Mucosa of rectum (tissue), 2 donors: ENCODE results near the gene TRAF3IP1.

Source experiments
- H3K27ac ChIP-seq, 2 donors: one replicate each; pipeline ENCODE4 v1.7.0; 2013; ENCODE audit warnings: inconsistent platforms in 2 of 2, low read depth in 2 of 2, low read length in 2 of 2
- H3K27me3 ChIP-seq, 2 donors: one replicate each; pipeline ENCODE4 v1.7.0; 2013; ENCODE audit warnings: low read length in 2 of 2; ENCODE audit not compliant: control insufficient read depth in 2 of 2, insufficient read depth in 2 of 2
- H3K36me3 ChIP-seq, 2 donors: one replicate each; pipeline ENCODE4 v1.7.0; 2013; ENCODE audit warnings: low read length in 2 of 2; ENCODE audit not compliant: control insufficient read depth in 2 of 2, insufficient read depth in 2 of 2
- H3K4me1 ChIP-seq, 2 donors: one replicate each; pipeline ENCODE4 v1.7.0; 2013; ENCODE audit warnings: low read length in 2 of 2, mild to moderate bottlenecking in 1 of 2; ENCODE audit not compliant: control insufficient read depth in 2 of 2, insufficient read depth in 2 of 2
- H3K4me3 ChIP-seq, 2 donors: one replicate each; pipeline ENCODE4 v1.7.0; 2013; ENCODE audit warnings: low read length in 2 of 2
- H3K9ac ChIP-seq, 2 donors: one replicate each; pipeline ENCODE4 v1.7.0; 2013; ENCODE audit warnings: low read length in 2 of 2, low read depth in 1 of 2, mild to moderate bottlenecking in 1 of 2
- H3K9me3 ChIP-seq, 2 donors: one replicate each; pipeline ENCODE4 v1.7.0; 2013; ENCODE audit warnings: low read length in 2 of 2; ENCODE audit not compliant: control insufficient read depth in 2 of 2
- donor health status: healthy.
- donor health status: Normal muscosa, but diverticular disease.

TRAF3IP1 gene

DNA sequence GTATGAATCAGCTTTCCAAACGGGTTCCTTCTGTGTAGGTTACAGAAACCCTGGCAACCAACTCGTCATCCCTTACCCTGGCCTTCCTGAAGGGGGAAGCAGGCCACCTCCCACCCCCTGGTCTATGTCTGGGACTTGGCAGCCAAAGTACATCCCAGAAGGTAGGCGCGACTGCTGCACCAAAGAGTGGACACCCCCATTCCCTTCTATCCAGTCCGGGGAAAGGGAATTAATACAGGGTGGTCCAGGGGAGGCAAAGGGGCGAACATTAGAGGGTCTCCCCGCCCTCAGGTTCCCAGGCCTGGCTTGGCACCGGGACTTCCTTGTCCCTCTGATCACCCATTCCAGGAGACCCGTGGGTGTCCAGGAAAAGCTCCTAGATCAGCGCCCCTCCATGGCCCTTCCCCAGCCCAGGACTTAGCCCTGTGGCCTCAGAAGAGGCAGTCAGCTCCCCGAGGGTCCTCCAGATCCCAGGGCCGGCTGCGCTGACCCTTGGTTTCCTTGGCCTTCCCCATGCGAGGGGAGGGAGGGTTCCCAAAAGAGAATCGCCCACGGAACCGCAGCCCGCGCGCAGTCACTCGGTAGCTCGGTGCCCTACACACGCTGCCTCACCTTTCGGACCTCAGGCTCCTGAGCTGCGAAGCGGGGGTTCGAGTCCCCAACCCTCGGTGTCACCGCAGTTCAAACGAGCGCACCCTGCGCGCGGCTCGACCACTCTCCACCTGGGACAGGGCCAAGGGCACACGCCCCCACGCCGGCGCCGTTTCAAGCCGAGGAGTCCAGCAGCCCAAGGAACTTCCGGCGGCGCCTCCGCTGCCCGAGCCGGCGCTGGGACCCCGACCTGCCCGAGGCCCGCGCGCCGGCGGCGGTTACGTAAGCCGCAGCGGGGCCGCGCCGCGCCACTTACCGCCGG lies 32.3 kb upstream of the TRAF3IP1 start, which contains the start of gene PER2:
PER2 (minus strand) TSS at position 874 of the 913 bp plus-strand sequence. CDS start 10,674 bp downstream, outside the sequence.
- peaks cover 62 to 68% of the 10 kb centered on the region in 2 donors for H3K4me1 ChIP-seq
- no peaks in the 10 kb centered on the region for H3K9me3 ChIP-seq
- H3K27me3 ChIP-seq = no peaks in the 10 kb centered on the region
- peak within 1 kb of the TSS; percentile 75 to 89 for H3K4me3 ChIP-seq
- peak within 1 kb of the TSS; percentile 91 to 93 for H3K27ac ChIP-seq
- H3K36me3 ChIP-seq = no peaks in the 10 kb centered on the region
- H3K9ac ChIP-seq = peak within 1 kb of the TSS; percentile 97 to 98

DNA sequence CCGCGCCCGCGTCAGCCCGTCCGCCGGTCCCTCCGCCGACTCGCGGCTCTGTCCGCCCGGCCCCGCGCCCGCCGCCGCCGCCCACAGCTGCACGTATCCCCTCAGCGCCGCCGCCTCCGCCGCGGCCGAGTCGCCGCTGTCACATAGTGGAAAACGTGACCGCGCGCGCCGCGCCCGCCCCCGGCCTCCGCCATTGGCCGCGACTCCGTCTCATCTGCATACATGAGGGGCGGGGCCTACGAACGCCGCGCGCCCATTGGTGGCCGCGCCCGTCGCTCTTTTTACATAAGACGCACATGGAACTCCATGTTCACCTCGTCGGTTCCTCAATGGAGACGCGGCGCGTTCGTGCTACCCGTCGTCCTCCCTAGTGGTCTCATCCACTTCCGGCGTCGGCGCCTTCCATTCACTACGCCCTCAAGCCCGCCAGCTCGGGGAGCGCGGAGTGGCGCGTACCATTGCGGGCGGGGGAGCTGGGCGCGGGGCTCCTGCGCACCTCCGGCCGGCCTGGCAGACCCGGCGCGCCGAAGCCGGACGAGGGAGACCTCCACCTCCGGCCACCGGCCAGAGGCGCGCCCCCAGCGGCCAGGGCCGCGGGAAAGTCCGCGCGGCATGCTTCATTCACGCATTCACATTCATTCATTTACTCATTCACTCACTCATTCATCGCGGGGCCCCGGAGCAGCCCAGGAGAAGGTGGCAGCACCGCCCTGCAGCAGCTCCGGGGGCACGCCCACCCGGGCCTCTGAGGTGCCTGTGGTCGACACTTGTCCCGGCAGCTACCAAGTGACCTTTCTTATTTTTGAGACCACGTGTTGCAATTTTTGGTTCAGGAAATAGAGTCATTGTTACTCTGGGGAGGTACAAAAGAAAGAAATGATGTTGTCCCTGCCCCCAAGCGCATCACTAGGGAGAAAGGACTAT lies 31.4 kb upstream of the TRAF3IP1 start:
- Histone ChIP-seq H3K4me3 (peak overlapping the region; percentile 75 to 89), H3K9ac (peak overlapping the region; percentile 97 to 98), H3K9me3 (no peaks in the 10 kb centered on the region), H3K27me3 (no peaks in the 10 kb centered on the region), H3K36me3 (no peaks in the 10 kb centered on the region), H3K27ac (peak overlapping the region; percentile 91 to 93), H3K4me1 (peaks cover 57 to 61% of the 10 kb centered on the region in 2 donors)

DNA sequence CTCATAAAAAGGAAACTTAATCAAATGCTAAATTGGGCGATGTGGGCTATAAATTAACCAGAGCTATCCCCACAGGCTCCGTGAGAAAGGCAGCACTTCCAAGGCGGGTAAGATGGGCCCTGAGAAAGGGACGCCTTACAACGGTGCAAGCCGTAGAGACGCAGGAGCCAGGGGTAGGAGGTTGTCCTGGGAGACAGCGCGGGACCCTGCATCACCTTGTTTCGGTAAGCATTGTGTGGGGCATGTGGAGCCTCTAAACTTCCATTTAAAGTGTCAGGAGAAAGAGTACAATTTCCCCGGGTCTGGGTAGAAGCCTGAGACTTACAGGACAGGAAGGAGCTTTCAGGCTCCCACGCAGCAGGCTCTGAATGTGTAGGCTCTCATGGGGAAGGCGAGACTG lies 30.7 kb upstream of the TRAF3IP1 start:
- Histone ChIP-seq H3K4me1 (peaks cover 58 to 62% of the 10 kb centered on the region in 2 donors), H3K27ac (peak overlapping the region; percentile 91 to 93), H3K36me3 (no peaks in the 10 kb centered on the region), H3K9ac (peak overlapping the region; percentile 61 to 97), H3K9me3 (no peaks in the 10 kb centered on the region), H3K4me3 (peak overlapping the region; percentile 67), H3K27me3 (no peaks in the 10 kb centered on the region)

DNA sequence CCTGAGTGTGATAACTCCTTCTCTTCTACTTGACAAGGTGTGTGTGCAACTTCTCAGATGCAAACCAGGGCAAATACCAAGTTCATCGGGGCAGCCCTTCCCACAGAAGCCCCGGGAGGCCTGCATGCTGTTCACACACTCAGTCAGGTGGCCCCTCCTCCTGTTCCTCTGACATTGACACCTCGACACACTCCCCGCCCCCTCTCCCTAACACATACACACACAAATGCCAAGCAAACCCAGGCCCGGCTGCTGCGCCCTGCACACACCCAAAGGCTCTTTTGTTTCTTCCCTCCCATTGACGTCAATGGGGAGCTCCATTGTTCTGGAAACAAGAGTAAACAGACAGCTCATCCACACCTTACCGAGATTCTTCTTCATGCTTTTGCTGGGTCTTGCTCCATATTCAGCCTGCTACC lies 30.2 kb upstream of the TRAF3IP1 start:
- Histone ChIP-seq H3K27me3 (no peaks in the 10 kb centered on the region), H3K27ac (peak overlapping the region; percentile 91 to 93), H3K36me3 (no peaks in the 10 kb centered on the region), H3K9ac (peak overlapping the region; percentile 61 to 97), H3K9me3 (no peaks in the 10 kb centered on the region), H3K4me3 (peak overlapping the region; percentile 10 to 67), H3K4me1 (peaks cover 53 to 63% of the 10 kb centered on the region in 2 donors)

DNA sequence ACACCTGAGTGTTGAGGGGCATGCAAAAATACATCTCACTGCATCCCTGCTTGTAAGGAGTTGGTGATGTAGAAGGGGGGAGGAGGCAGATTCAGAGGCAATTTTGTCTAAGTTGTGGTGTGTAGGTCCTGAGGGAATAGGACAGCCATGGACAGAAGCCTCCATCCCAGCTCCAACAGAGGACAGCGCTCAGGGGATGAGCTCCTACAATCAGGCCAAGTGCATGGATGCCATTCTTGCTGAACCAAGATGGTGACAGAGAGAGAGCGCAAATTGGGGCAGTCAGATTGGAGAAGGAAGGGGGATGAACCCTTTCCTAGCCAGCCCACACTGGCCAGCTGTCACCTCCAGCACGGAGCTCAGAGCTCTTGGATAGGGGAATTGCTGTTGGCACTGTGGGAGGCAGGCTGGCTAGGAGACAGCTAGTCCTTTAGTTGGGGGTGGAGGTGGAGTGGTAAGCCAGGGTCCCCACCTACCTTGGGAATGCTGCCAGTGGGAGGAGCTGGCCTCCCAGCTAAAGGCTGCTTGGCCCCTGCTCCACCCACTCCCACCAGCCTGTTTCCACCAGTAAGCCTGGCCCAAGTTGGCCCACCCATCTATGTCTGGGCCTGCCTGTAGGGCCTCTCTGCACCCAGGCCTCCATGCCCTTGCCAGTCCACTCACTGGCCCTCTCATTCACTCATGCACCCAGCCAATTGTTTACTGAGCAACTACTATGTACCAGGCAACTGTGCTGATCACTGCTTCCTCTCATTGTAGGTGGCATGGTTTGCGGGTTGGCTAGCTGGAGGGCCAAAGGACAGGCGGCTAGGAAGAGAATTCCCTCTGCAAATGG lies 29.4 kb upstream of the TRAF3IP1 start:
- Histone ChIP-seq H3K36me3 (no peaks in the 10 kb centered on the region), H3K4me3 (no peak overlapping the region), H3K9me3 (no peaks in the 10 kb centered on the region), H3K27ac (peak overlapping the region; percentile 85 to 93), H3K27me3 (no peaks in the 10 kb centered on the region), H3K4me1 (peaks cover 47 to 55% of the 10 kb centered on the region in 2 donors), H3K9ac (peak overlapping the region; percentile 16 to 32)

DNA sequence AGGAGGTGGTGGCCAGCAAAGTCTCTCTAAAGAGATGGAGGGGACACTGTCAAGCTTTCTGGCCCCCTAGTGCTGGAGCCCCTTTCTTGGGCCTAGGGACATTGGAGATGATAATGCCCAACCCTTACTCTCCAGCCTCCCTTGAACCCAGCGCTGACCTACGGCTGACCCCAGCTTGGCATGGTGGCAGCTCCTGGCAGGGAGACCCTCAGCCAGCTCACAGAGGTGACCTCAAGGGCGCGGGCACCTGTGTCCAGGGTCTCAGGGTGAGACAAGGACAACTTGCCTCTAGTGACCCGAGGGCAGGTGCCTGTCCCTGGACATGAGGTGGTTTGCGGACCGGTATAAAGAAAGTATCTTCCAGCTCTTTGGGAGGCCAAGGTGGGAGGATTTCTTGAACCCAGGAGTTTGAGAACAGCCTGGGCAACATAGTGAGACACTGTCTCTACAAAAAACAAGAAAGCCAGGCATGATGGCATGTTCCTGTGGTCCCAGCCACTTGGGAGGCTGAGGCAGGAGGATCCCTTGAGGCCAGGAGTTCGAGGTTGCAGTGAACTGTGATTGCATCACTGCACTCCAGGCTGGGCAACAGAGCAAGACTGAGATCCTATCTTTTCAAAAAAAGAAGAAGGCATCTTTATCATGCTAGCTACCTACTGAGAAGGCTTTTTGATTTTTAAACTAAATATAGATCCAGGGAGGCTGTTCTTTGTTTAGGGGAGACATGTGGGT lies 28.6 kb upstream of the TRAF3IP1 start:
- Histone ChIP-seq H3K9me3 (no peaks in the 10 kb centered on the region), H3K9ac (no peak overlapping the region), H3K4me3 (no peak overlapping the region), H3K27ac (peak overlapping the region; percentile 85 to 93), H3K4me1 (peaks cover 40 to 47% of the 10 kb centered on the region in 2 donors), H3K36me3 (no peaks in the 10 kb centered on the region), H3K27me3 (no peaks in the 10 kb centered on the region)

DNA sequence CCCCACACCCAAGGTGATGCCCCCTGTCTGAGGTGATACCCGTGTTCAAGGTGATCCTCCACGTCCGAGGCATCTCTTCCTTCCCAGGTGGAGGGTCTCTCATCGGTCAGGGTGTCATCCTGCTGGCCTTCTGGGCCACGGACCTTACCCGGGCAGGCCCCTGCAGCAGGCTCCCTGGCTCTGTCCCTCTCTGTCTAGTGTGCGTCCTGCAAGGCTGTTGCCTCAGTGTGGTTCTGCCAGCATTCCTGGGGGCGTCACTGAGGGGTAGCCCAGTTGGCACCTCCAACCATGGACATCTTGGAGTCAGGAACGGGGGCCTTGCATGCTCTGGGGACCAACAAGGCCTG lies 26.3 kb upstream of the TRAF3IP1 start:
- peak overlapping the region in 1 of 2 donors; percentile 70 for H3K27ac ChIP-seq
- H3K36me3 ChIP-seq = no peaks in the 10 kb centered on the region
- no peak overlapping the region for H3K9ac ChIP-seq
- H3K4me1 ChIP-seq = peaks cover 28 to 36% of the 10 kb centered on the region in 2 donors
- no peak overlapping the region for H3K4me3 ChIP-seq
- H3K9me3 ChIP-seq = no peaks in the 10 kb centered on the region
- H3K27me3 ChIP-seq = no peaks in the 10 kb centered on the region

DNA sequence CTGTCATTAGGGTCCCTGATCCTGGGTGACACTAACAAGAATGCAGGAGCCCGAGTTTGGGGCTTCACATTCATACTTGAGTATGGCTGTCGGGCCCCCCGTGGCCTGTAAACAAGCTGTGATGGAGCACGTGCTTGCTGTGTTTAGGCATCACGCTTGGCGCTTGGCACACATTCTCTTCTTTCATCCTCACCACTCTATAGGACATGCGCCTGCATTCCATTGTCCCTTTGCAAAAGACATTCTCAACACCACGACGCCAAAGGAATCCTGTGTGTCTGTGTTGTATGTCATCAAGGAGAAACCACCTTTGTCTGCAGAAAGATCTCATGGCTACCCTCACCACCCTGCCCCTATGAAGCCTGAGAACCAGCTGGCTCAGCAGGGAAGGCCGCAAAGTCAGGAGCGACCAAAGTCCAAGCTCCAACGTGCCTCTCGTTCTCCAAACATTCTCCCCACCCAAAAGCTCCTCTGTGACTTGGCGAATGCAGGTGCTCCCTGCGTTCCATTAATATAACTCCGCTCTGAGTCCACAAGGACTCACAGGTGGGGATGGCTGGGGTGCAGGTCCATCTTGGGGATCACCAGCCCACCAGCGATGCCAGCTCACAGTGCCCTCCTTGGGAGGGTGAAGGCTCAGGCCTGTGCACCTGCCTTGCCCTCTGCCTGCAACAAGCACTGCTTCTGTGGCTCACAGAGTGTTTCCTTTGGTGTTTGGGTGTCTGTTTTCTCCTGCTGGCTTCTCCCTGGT lies 25.8 kb upstream of the TRAF3IP1 start:
- peak overlapping the region; percentile 68 to 70 for H3K27ac ChIP-seq

More for the DNA sequence above, 25.8 kb upstream of the TRAF3IP1 start:
- Histone ChIP-seq H3K36me3 (no peaks in the 10 kb centered on the region), H3K9me3 (no peaks in the 10 kb centered on the region), H3K4me3 (peak overlapping the region in 1 of 2 donors; percentile 48), H3K27me3 (no peaks in the 10 kb centered on the region), H3K4me1 (peaks cover 25 to 34% of the 10 kb centered on the region in 2 donors), H3K9ac (peak overlapping the region in 1 of 2 donors; percentile 23)
